ENCODE results near the gene CAMSAP2. TPM values are rescaled to one million over a fixed set of nuclear protein-coding genes. Genes with fewer than 3 reads are reported as not detected.

The CAMSAP2 gene
- total and polyA plus RNA-seq, 2 of the 8 experiments (the other 6 are each of a cell fraction or from before 2014, with no cell fraction given), result 4.2 to 27.6 TPM

- Histone ChIP-seq H2AFZ (ENCODE audit: low read length) (no peak overlapping the region), H3K23me2 (ENCODE audit: low read depth, low read length) (no peaks in the 10 kb centered on the region), H2BK15ac (ENCODE audit: low read length) (no peak overlapping the region), H3K4ac (replicated peaks; ENCODE audit: insufficient read length, low read depth, low read length) (no peak overlapping the region), H2BK12ac (ENCODE audit: low read depth, low read length) (no peak overlapping the region), H4K20me1 (replicated peaks in 1 of 2; ENCODE audit: control insufficient read depth in 1 of 2, insufficient read depth in 2 of 2, low read length in 2 of 2) (no peaks in the 10 kb centered on the region), H4K91ac (replicated peaks; ENCODE audit: insufficient read length, low read length) (no peak overlapping the region), H3K4me1 (replicated peaks in 1 of 4; ENCODE audit: control insufficient read depth in 3 of 4, insufficient read depth in 4 of 4, low read length in 3 of 4) (peaks cover 0 to 2% (median 0%) of the 10 kb centered on the region in 4 experiments; a peak in 2 of 7 replicates), H2BK120ac (replicated peaks; ENCODE audit: low read depth, low read length) (no peak overlapping the region), H3K56ac (replicated peaks; ENCODE audit: insufficient read length, low read depth, low read length) (no peak overlapping the region), H2BK20ac (ENCODE audit: low read length) (no peak overlapping the region), H2BK5ac (ENCODE audit: low read depth, low read length) (no peak overlapping the region), H3K27me3 (replicated peaks in 1 of 4; ENCODE audit: control insufficient read depth in 3 of 4, extremely low read depth in 1 of 4, insufficient read depth in 3 of 4, low read length in 3 of 4) (no peaks in the 10 kb centered on the region; a peak in 2 of 7 replicates), H3K4me3 (ENCODE audit: extremely low read depth in 1 of 4, insufficient read depth in 2 of 4, low read depth in 3 of 4, low read length in 4 of 4) (no peak overlapping the region), H3K79me1 (ENCODE audit: low read depth, low read length) (no peaks in the 10 kb centered on the region), H3K9ac (replicated peaks in 1 of 4; ENCODE audit: extremely low read depth in 1 of 4, low read depth in 3 of 4, low read length in 3 of 4) (no peak overlapping the region), H3K27ac (ENCODE audit: low read depth, low read length) (no peak overlapping the region), H3K18ac (ENCODE audit: extremely low read depth, low read length) (no peak overlapping the region), H3K23ac (ENCODE audit: insufficient read length) (no peak overlapping the region), H4K5ac (ENCODE audit: insufficient read length, low read depth, low read length) (no peak overlapping the region), H3K4me2 (ENCODE audit: insufficient read depth in 1 of 2, low read depth in 2 of 2, low read length in 2 of 2) (no peak overlapping the region), H3K9me3 (ENCODE audit: insufficient read depth in 2 of 2, low read depth in 1 of 2, low read length in 1 of 2) (no peaks in the 10 kb centered on the region), H3K14ac (ENCODE audit: insufficient read length) (no peak overlapping the region), H2AK5ac (ENCODE audit: low read depth, low read length) (no peak overlapping the region), H3K79me2 (ENCODE audit: control insufficient read depth in 1 of 2, insufficient read depth in 2 of 2, low read length in 2 of 2) (no peaks in the 10 kb centered on the region), H3K36me3 (ENCODE audit: control insufficient read depth in 2 of 4, insufficient read depth in 4 of 4, low read length in 3 of 4) (no peaks in the 10 kb centered on the region), H4K8ac (ENCODE audit: extremely low read depth, insufficient read depth, low read length) (no peak overlapping the region)
- CTCF ChIA-PET (ENCODE audit: partially characterized antibody), result interaction anchor here (0.8 kb wide), 1 partner anchor 133 kb away, joined by 3 read pairs; no protein-coding TSS in a partner anchor
- DNase-seq (ENCODE audit: low read depth in 1 of 2, low spot score in 2 of 2) (no peak), FAIRE-seq (no peak)
- 80% methylated on average over 1 of the region's 1 CpG; no CpG with 5 or more reads in 1 of the 2 experiments for WGBS, 2 experiments (ENCODE audit: extremely low coverage in 1 of 2, insufficient coverage in 1 of 2, insufficient read length in 1 of 2, insufficient replicate concordance in 2 of 2, low coverage in 1 of 2, low lambda C conversion rate in 2 of 2, missing lambda C conversion rate in 1 of 2)
- TF ChIP-seq TAF1 (IDR thresholded peaks at IDR 0.05; ENCODE audit: low read depth, low read length) (no peak), MAFK (IDR thresholded peaks at IDR 0.05; ENCODE audit: low read depth, low read length) (no peak), SIN3A (conservative IDR thresholded peaks at IDR 0.05 in 1 of 2, IDR thresholded peaks at IDR 0.05 in 1 of 2; ENCODE audit: low read depth in 1 of 2, low read length in 2 of 2) (no peak), SIRT6 (IDR thresholded peaks at IDR 0.05; ENCODE audit: low read length) (no peak), SUZ12 (IDR thresholded peaks at IDR 0.05; ENCODE audit: low read length) (no peak), EZH2 (IDR thresholded peaks at IDR 0.05; ENCODE audit: low read depth, low read length, severe bottlenecking) (no peak), JUN (IDR thresholded peaks at IDR 0.05; ENCODE audit: low read depth, low read length) (no peak), SP4 (IDR thresholded peaks at IDR 0.05; ENCODE audit: low read length) (no peak), HDAC6 (IDR thresholded peaks at IDR 0.05; ENCODE audit: low read depth, low read length) (no peak)
- POLR2A ChIA-PET (ENCODE audit: partially characterized antibody), result no interaction called here
These were observed 38.8 kb upstream of the CAMSAP2 start for GRCh38 chr1:200699871-200700270.
